IMR-90 (cell line): ENCODE measurements around the gene MEGF6. TPM values are rescaled to one million over a fixed set of nuclear protein-coding genes. Genes with fewer than 3 reads are reported as not detected.
"Not testable (repeated sequence)": the region's sequence is repeated elsewhere in the genome, so short reads cannot be mapped to it uniquely, and the experiment has no call there.

ENCODE experiments used
- ATAC-seq: fragments of 200-7000 bp; cut with Tn5 transposase; 2 replicates; pipeline ENCODE4 v1.9.1; 2020; ENCODE audit warnings: low read depth, mild to moderate bottlenecking, moderate library complexity
- BruUV-seq: library from RNA; stranded (reverse); fragments of 400-500 nt; replicated peaks from 2 replicates; lab custom pipeline; 2021; lab: Mats Ljungman, UMichigan
- CTCF ChIA-PET: fragments of 300-600 bp; formaldehyde crosslinking; extraction: SDS; loops from one replicate; lab custom pipeline; 2021; ENCODE audit warnings: antibody characterized with exemption; lab: Yijun Ruan, JAX
- POLR2A ChIA-PET: fragments of 300-600 bp; sonication (Branson Sonifier 250); formaldehyde crosslinking; loops from one replicate; lab custom pipeline; 2022; ENCODE audit warnings: antibody characterized with exemption; ENCODE audit not compliant: unreplicated experiment; lab: Charles Lee
- DNase-seq: peaks from one replicate; pipeline ENCODE4 v3.0.0; 2013
- H2AFZ ChIP-seq: replicated peaks from 2 replicates; pipeline ENCODE3; 2013; ENCODE audit warnings: low read length, mild to moderate bottlenecking; ENCODE audit not compliant: poor library complexity
- H2AK5ac ChIP-seq: 2 replicates; pipeline ENCODE4 v1.6.1; 2013; ENCODE audit warnings: low read depth, low read length, inconsistent platforms
- H2AK9ac ChIP-seq: replicated peaks from 2 replicates; pipeline ENCODE3; 2013; ENCODE audit warnings: mild to moderate bottlenecking, low read depth, low read length, moderate library complexity; ENCODE audit not compliant: poor library complexity
- H2BK120ac ChIP-seq: 2 replicates; pipeline ENCODE4 v1.6.1; 2013; ENCODE audit warnings: low read depth, low read length, inconsistent platforms
- H2BK15ac ChIP-seq: 3 replicates; pipeline ENCODE4 v1.6.1; 2013; ENCODE audit warnings: low read depth, low read length, inconsistent platforms
- H2BK20ac ChIP-seq: 2 replicates; pipeline ENCODE4 v1.6.1; 2013; ENCODE audit warnings: low read depth, mild to moderate bottlenecking, inconsistent platforms, low read length, moderate library complexity
- H2BK5ac ChIP-seq: 2 replicates; pipeline ENCODE4 v1.6.1; 2013; ENCODE audit warnings: mild to moderate bottlenecking, low read depth, low read length, inconsistent platforms; ENCODE audit not compliant: poor library complexity, severe bottlenecking
- H3K14ac ChIP-seq: replicated peaks from 2 replicates; pipeline ENCODE4 v1.6.1; 2013; ENCODE audit warnings: low read depth, low read length, inconsistent platforms
- H3K18ac ChIP-seq: 2 replicates; pipeline ENCODE4 v1.6.1; 2013; ENCODE audit warnings: low read depth, low read length, control low read depth
- H3K23ac ChIP-seq: 2 replicates; pipeline ENCODE4 v1.6.1; 2013; ENCODE audit warnings: low read depth, low read length, inconsistent platforms
- H3K27ac ChIP-seq: 2 replicates; pipeline ENCODE4 v1.5.1; 2013; ENCODE audit warnings: mild to moderate bottlenecking, control low read depth, low read length; ENCODE audit not compliant: insufficient read depth
- H3K27me3 ChIP-seq: 2 replicates; pipeline ENCODE4 v1.6.1; 2013; ENCODE audit warnings: low read length; ENCODE audit not compliant: control insufficient read depth, insufficient read depth
- H3K36me3 ChIP-seq: 2 replicates; pipeline ENCODE4 v1.6.1; 2013; ENCODE audit warnings: low read length, mixed read lengths; ENCODE audit not compliant: control insufficient read depth, insufficient read depth
- H3K4ac ChIP-seq: 2 replicates; pipeline ENCODE4 v1.6.1; 2013; ENCODE audit warnings: low read depth, low read length, inconsistent platforms
- H3K4me1 ChIP-seq: 2 replicates; pipeline ENCODE4 v1.6.1; 2013; ENCODE audit warnings: low read length, mixed read lengths; ENCODE audit not compliant: control insufficient read depth, insufficient read depth
- H3K4me2 ChIP-seq: 2 replicates; pipeline ENCODE4 v1.6.1; 2013; ENCODE audit warnings: low read depth, mild to moderate bottlenecking, control low read depth, low read length, moderate library complexity
- H3K4me3 ChIP-seq: 2 replicates; pipeline ENCODE4 v1.5.1; 2013; ENCODE audit warnings: low read depth, mild to moderate bottlenecking, control low read depth, low read length, moderate library complexity; ENCODE audit not compliant: insufficient read depth
- H3K56ac ChIP-seq: 2 replicates; pipeline ENCODE4 v1.6.1; 2013; ENCODE audit warnings: low read length, inconsistent platforms; ENCODE audit not compliant: insufficient read depth; ENCODE audit errors: extremely low read depth
- H3K79me1 ChIP-seq, 2 experiments: 2 replicates each; pipeline ENCODE4 v1.6.1; 2013; ENCODE audit warnings: low read length in 2 of 2, inconsistent platforms in 1 of 2, low read depth in 1 of 2
- H3K9ac ChIP-seq: 2 replicates; pipeline ENCODE4 v1.6.1; 2013; ENCODE audit warnings: low read depth, low read length, control low read depth
- H3K9me1 ChIP-seq: 2 replicates; pipeline ENCODE4 v1.6.1; 2013; ENCODE audit warnings: low read length, inconsistent platforms; ENCODE audit not compliant: insufficient read depth
- H3K9me3 ChIP-seq: 2 replicates; pipeline ENCODE4 v1.6.1; 2013; ENCODE audit warnings: low read length; ENCODE audit not compliant: control insufficient read depth, insufficient read depth
- H4K20me1 ChIP-seq: 2 replicates; pipeline ENCODE4 v1.6.1; 2013; ENCODE audit warnings: low read length, inconsistent platforms; ENCODE audit not compliant: insufficient read depth
- H4K5ac ChIP-seq: 2 replicates; pipeline ENCODE4 v1.6.1; 2013; ENCODE audit warnings: mild to moderate bottlenecking, low read depth, low read length, control low read depth
- H4K8ac ChIP-seq, 2 experiments: 2 replicates each; pipeline ENCODE4 v1.6.1; 2013; ENCODE audit warnings: low read depth in 2 of 2, low read length in 2 of 2, control low read depth in 1 of 2, inconsistent platforms in 1 of 2
- H4K91ac ChIP-seq: 2 replicates; pipeline ENCODE4 v1.6.1; 2013; ENCODE audit warnings: low read depth, low read length, inconsistent platforms; ENCODE audit not compliant: insufficient read depth
- BHLHE40 ChIP-seq: fragments of 150-350 bp; IDR thresholded peaks from 2 replicates; pipeline ENCODE4 v1.6.1; 2016; ENCODE audit warnings: mild to moderate bottlenecking, low read depth, low read length
- MAZ ChIP-seq: IDR thresholded peaks from 2 replicates; pipeline ENCODE4 v1.6.1; 2012; ENCODE audit warnings: low read depth, mild to moderate bottlenecking, low read length, improper control_type of control experiment, moderate library complexity, borderline replicate concordance
- POLR2A ChIP-seq: IDR thresholded peaks from 2 replicates; pipeline ENCODE4 v1.6.1; 2012; ENCODE audit warnings: mild to moderate bottlenecking, low read depth, low read length
- RCOR1 ChIP-seq: IDR thresholded peaks from 2 replicates; pipeline ENCODE4 v1.6.1; 2012; ENCODE audit warnings: mild to moderate bottlenecking, low read length, improper control_type of control experiment; ENCODE audit not compliant: insufficient replicate concordance
- RFX5 ChIP-seq: IDR thresholded peaks from 2 replicates; pipeline ENCODE4 v1.8.0; 2012; ENCODE audit warnings: low read depth, mild to moderate bottlenecking, low read length, moderate library complexity
- WGBS, 2 experiments: methylation state at CpG; one replicate each; pipeline versions ENCODE4 v1.1.5 to v1.1.7; 2013; ENCODE audit warnings: missing lambda C conversion rate in 2 of 2; ENCODE audit not compliant: insufficient read length in 1 of 2; ENCODE audit errors: extremely low coverage in 2 of 2; 5-methylcytosine and 5-hydroxymethylcytosine counted together
- dilution Hi-C: fragments of 300-500 bp; cut with HindIII; formaldehyde crosslinking; loops from one replicate; pipeline ENCODE4 v1.14.3; 2018; ENCODE audit warnings: low sequenced_read_pairs; ENCODE audit not compliant: unreplicated experiment
- in situ Hi-C: fragments of 300-500 bp; cut with MboI; formaldehyde crosslinking; loops from 3 replicates; pipeline ENCODE4 v1.14.3; 2019; ENCODE audit warnings: low sequenced_read_pairs, inconsistent platforms, mixed read lengths
- intact Hi-C: fragments of 100-400 bp; cut with micrococcal nuclease; formaldehyde crosslinking; loops from 2 replicates; pipeline ENCODE4 v1.10.0; 2022
- polyA plus RNA-seq, 3 experiments: library from polyadenylated mRNA; depleted of rRNA; stranded (reverse); fragments of >200 nt; gene quantifications; 2 replicates each; pipeline ENCODE4 v1.2.3, GENCODE V29; 2012; ENCODE audit warnings: low replicate concordance in 1 of 3
- total RNA-seq: library from RNA; depleted of rRNA; stranded (reverse); fragments of >200 nt; gene quantifications from 2 replicates; pipeline ENCODE4 v1.2.3, GENCODE V29; 2012
- TF ChIP-seq, protein P1 (sequence below): fragments of 150-350 bp; IDR thresholded peaks from 2 replicates; pipeline ENCODE4 v1.6.1; 2017; ENCODE audit warnings: mild to moderate bottlenecking, antibody characterized with exemption, low read length, low read depth

The MEGF6 gene
- total and polyA plus RNA-seq, 2 of the 4 experiments (the other 2 are of a cell fraction): 0.72 to 4.1 TPM

DNA sequence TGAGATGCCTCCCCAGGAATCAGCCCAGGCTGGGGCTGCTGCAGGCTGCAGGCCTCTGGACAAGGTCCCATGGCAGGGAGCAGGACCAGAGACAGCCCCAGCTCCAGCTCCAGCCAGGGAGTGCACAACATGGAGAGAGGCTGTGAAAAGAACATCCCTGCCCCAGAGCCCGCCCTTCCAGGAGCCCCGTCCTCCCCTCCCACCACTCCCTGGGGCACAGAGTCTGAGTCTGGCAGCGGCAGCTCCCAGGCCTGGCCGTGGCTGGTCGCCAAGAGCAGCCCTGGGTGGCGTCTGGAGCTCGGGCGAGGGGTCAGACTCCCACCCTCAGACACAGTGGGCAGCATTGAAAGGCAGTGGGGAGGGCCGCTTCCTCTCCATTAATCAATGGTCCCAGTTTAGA is 37.8 kb downstream of the MEGF6 start:
- ChIA-PET POLR2A (interaction anchor here (0.6 kb wide), 1 partner anchor 18 kb away, joined by 16 read pairs; no protein-coding TSS in a partner anchor), CTCF (interaction anchor here (1.1 kb wide), 1 partner anchor 9 kb away, joined by 3 read pairs; no protein-coding TSS in a partner anchor)
- intact Hi-C loops: no loop called here
- H4K91ac ChIP-seq: no peak overlapping the region
- H4K5ac ChIP-seq: no peak overlapping the region
- no peaks in the 10 kb centered on the region for H3K9me3 ChIP-seq
- H3K27me3 ChIP-seq: peaks cover 5% of the 10 kb centered on the region; the same call in 1 of the 2 replicates
- no peak overlapping the region for H3K56ac ChIP-seq
- H3K79me1 ChIP-seq: no peaks in the 10 kb centered on the region
- no peak overlapping the region for H3K4me3 ChIP-seq
- no peak overlapping the region for H3K18ac ChIP-seq
- ATAC-seq (no peak), DNase-seq (no peak)
- in situ Hi-C loops: no loop called here
- no peak overlapping the region for H2AK9ac ChIP-seq
- no peak overlapping the region for H2BK120ac ChIP-seq
- H3K9ac ChIP-seq: no peak overlapping the region
- no peak overlapping the region for H3K14ac ChIP-seq
- no peak overlapping the region for H2AFZ ChIP-seq
- no peak overlapping the region for H3K23ac ChIP-seq
- TF ChIP-seq, protein P1, sequence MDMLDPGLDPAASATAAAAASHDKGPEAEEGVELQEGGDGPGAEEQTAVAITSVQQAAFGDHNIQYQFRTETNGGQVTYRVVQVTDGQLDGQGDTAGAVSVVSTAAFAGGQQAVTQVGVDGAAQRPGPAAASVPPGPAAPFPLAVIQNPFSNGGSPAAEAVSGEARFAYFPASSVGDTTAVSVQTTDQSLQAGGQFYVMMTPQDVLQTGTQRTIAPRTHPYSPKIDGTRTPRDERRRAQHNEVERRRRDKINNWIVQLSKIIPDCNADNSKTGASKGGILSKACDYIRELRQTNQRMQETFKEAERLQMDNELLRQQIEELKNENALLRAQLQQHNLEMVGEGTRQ: no peak
- no peak for TF ChIP-seq BHLHE40
- TF ChIP-seq RFX5: no peak
- no peak for TF ChIP-seq RCOR1
- TF ChIP-seq POLR2A: no peak
- TF ChIP-seq MAZ: no peak
- no peak overlapping the region for H2BK15ac ChIP-seq
- no peak overlapping the region for H2AK5ac ChIP-seq
- no peaks in the 10 kb centered on the region for H4K20me1 ChIP-seq
- H2BK5ac ChIP-seq: no peak overlapping the region
- dilution Hi-C loops: no loop called here
- H3K4me1 ChIP-seq: peaks cover 2% of the 10 kb centered on the region; the same call in 1 of the 2 replicates
- H3K4me2 ChIP-seq: no peak overlapping the region
- H4K8ac ChIP-seq: no peak overlapping the region
- H3K9me1 ChIP-seq: no peaks in the 10 kb centered on the region
- H3K27ac ChIP-seq: no peak overlapping the region
- H2BK20ac ChIP-seq: no peak overlapping the region
- BruUV-seq: no TSS peak
- H3K4ac ChIP-seq: no peak overlapping the region
- H3K36me3 ChIP-seq: no peaks in the 10 kb centered on the region
- WGBS, 2 experiments: 80% methylated on average over 1 of the region's 9 CpGs; no CpG with 5 or more reads in 1 of the 2 experiments

GRCh38 chr1:3572638-3573037 is 38.7 kb downstream of the MEGF6 start:
- BruUV-seq, dilution Hi-C loops, H3K14ac ChIP-seq, H3K27me3 ChIP-seq, H3K56ac ChIP-seq, H3K4ac ChIP-seq, H2AFZ ChIP-seq, H4K5ac ChIP-seq, in situ Hi-C loops, H2BK15ac ChIP-seq, H3K36me3 ChIP-seq, H2BK5ac ChIP-seq, H2AK9ac ChIP-seq, intact Hi-C loops, H3K27ac ChIP-seq, DNase-seq, H4K20me1 ChIP-seq, POLR2A ChIA-PET, H3K4me1 ChIP-seq, H3K79me1 ChIP-seq, H3K9me1 ChIP-seq, ATAC-seq, H2BK120ac ChIP-seq, CTCF ChIA-PET, H2AK5ac ChIP-seq, H2BK20ac ChIP-seq, H3K23ac ChIP-seq, H4K91ac ChIP-seq, H3K18ac ChIP-seq, H3K9ac ChIP-seq, H4K8ac ChIP-seq, H3K4me3 ChIP-seq, H3K9me3 ChIP-seq, H3K4me2 ChIP-seq: not testable (repeated sequence)
- WGBS, 2 experiments: no CpG with 5 or more reads among the region's 1 CpG
